ENCODE results near the gene AGXT2. TPM values are rescaled to one million over a fixed set of nuclear protein-coding genes. Genes with fewer than 3 reads are reported as not detected.

AGXT2 gene
- polyA plus RNA-seq, 1 experiment, result not detected

- ChIA-PET CTCF (interaction anchor here (0.7 kb wide), 1 partner anchor 48 kb away, joined by 3 read pairs; no protein-coding TSS in a partner anchor), POLR2A (no interaction called here)
- Histone ChIP-seq H3K27me3 (ENCODE audit: control insufficient read depth, insufficient read depth, low read length) (no peaks in the 10 kb centered on the region), H3K4me3 (ENCODE audit: low read depth, low read length) (no peak overlapping the region), H3K36me3 (ENCODE audit: control insufficient read depth, insufficient read depth, low read length) (no peaks in the 10 kb centered on the region)
- DNase-seq (ENCODE audit: low read depth), result no peak
- no peak for TF ChIP-seq CTCF (IDR thresholded peaks at IDR 0.05; ENCODE audit: insufficient read depth, low read depth, low read length)
These were observed 80.2 kb downstream of the AGXT2 start for GRCh38 chr5:34967540-34967939.

- Histone ChIP-seq H3K4me3 (ENCODE audit: low read depth, low read length) (no peak overlapping the region), H3K27me3 (ENCODE audit: control insufficient read depth, insufficient read depth, low read length) (no peaks in the 10 kb centered on the region), H3K36me3 (ENCODE audit: control insufficient read depth, insufficient read depth, low read length) (no peaks in the 10 kb centered on the region)
- ChIA-PET CTCF (interaction anchor here (1.1 to 4.9 kb wide), 5 partner anchors 9 to 44 kb away, joined by 3 to 33 read pairs (median 6); no protein-coding TSS in a partner anchor), POLR2A (interaction anchor here (0.7 kb wide), 1 partner anchor 141 kb away, joined by 3 read pairs; no protein-coding TSS in a partner anchor)
- DNase-seq (ENCODE audit: low read depth), result no peak
- no peak for TF ChIP-seq CTCF (IDR thresholded peaks at IDR 0.05; ENCODE audit: insufficient read depth, low read depth, low read length)
These were observed 88.4 kb downstream of the AGXT2 start for GRCh38 chr5:34959323-34959722.

- ChIA-PET CTCF (interaction anchor here (0.6 to 4.9 kb wide), 19 partner anchors 8 to 969 kb away, joined by 3 to 33 read pairs (median 4); no protein-coding TSS in a partner anchor), POLR2A (no interaction called here)
- peak; percentile 70 for TF ChIP-seq CTCF (IDR thresholded peaks at IDR 0.05; ENCODE audit: insufficient read depth, low read depth, low read length)
- no peak overlapping the region for H3K4me3 ChIP-seq (ENCODE audit: low read depth, low read length)
- no peaks in the 10 kb centered on the region for H3K36me3 ChIP-seq (ENCODE audit: control insufficient read depth, insufficient read depth, low read length)
- DNase-seq (ENCODE audit: low read depth), result no peak
- H3K27me3 ChIP-seq (ENCODE audit: control insufficient read depth, insufficient read depth, low read length), result no peaks in the 10 kb centered on the region
These were observed 89.7 kb downstream of the AGXT2 start for GRCh38 chr5:34957857-34958690.

GRCh38 chr5:34957321-34957720 lies 90.4 kb downstream of the AGXT2 start:
- no peaks in the 10 kb centered on the region for H3K27me3 ChIP-seq (ENCODE audit: control insufficient read depth, insufficient read depth, low read length)
- ChIA-PET CTCF (interaction anchor here (0.6 to 4.9 kb wide), 13 partner anchors 9 to 969 kb away, joined by 3 to 33 read pairs (median 5); no protein-coding TSS in a partner anchor), POLR2A (no interaction called here)
- TF ChIP-seq CTCF (IDR thresholded peaks at IDR 0.05; ENCODE audit: insufficient read depth, low read depth, low read length), result no peak
- H3K36me3 ChIP-seq (ENCODE audit: control insufficient read depth, insufficient read depth, low read length), result no peaks in the 10 kb centered on the region
- DNase-seq (ENCODE audit: low read depth), result no peak
- no peak overlapping the region for H3K4me3 ChIP-seq (ENCODE audit: low read depth, low read length)

Other genes starting within 250 kb of the AGXT2 start
- gene TTC23L, start 208.8 kb downstream of the AGXT2 start, polyA plus RNA-seq (2011; rRNA removed), result 0.26 TPM in 1 of 2 replicates, not detected in the other
- gene RAD1, start 132.4 kb downstream of the AGXT2 start, polyA plus RNA-seq (2011; rRNA removed), result 57.2 and 65.3 TPM in 2 replicates
- 11.4 and 32.5 TPM in 2 replicates for gene BRIX1, start 132.2 kb downstream of the AGXT2 start, polyA plus RNA-seq (2011; rRNA removed)
- 7.5 and 19.6 TPM in 2 replicates for gene DNAJC21, start 118.4 kb downstream of the AGXT2 start, polyA plus RNA-seq (2011; rRNA removed)
- 0.34 and 0.59 TPM in 2 replicates for gene PRLR, start 182.5 kb upstream of the AGXT2 start, polyA plus RNA-seq (2011; rRNA removed)